Duodenal mucosa (tissue), 2 donors: ENCODE measurements around the gene C9orf72.
"Not testable (repeated sequence)": the region's sequence is repeated elsewhere in the genome, so short reads cannot be mapped to it uniquely, and the experiment has no call there.

Experiments used
- H3K27ac ChIP-seq: one replicate; pipeline ENCODE4 v1.7.0; 2013; ENCODE audit warnings: low read depth, low read length
- H3K27me3 ChIP-seq, 2 donors: one replicate each; pipeline ENCODE4 v1.7.0; 2013; ENCODE audit warnings: low read length in 2 of 2, control low read depth in 1 of 2; ENCODE audit not compliant: insufficient read depth in 2 of 2, control insufficient read depth in 1 of 2
- H3K36me3 ChIP-seq, 2 donors: one replicate each; pipeline ENCODE4 v1.7.0; 2013; ENCODE audit warnings: low read length in 2 of 2, control low read depth in 1 of 2; ENCODE audit not compliant: insufficient read depth in 2 of 2, control insufficient read depth in 1 of 2
- H3K4me1 ChIP-seq, 2 donors: one replicate each; pipeline ENCODE4 v1.7.0; 2013; ENCODE audit warnings: low read length in 2 of 2, control low read depth in 1 of 2; ENCODE audit not compliant: insufficient read depth in 2 of 2, control insufficient read depth in 1 of 2
- H3K4me3 ChIP-seq, 2 donors: one replicate each; pipeline ENCODE4 v1.7.0; 2013; ENCODE audit warnings: low read length in 2 of 2, low read depth in 1 of 2
- H3K9ac ChIP-seq, 2 donors: one replicate each; pipeline ENCODE4 v1.7.0; 2013; ENCODE audit warnings: low read length in 2 of 2, low read depth in 1 of 2
- H3K9me3 ChIP-seq, 2 donors: one replicate each; pipeline ENCODE4 v1.7.0; 2013; ENCODE audit warnings: low read length in 2 of 2, control low read depth in 1 of 2; ENCODE audit not compliant: control insufficient read depth in 1 of 2

C9orf72 gene

DNA sequence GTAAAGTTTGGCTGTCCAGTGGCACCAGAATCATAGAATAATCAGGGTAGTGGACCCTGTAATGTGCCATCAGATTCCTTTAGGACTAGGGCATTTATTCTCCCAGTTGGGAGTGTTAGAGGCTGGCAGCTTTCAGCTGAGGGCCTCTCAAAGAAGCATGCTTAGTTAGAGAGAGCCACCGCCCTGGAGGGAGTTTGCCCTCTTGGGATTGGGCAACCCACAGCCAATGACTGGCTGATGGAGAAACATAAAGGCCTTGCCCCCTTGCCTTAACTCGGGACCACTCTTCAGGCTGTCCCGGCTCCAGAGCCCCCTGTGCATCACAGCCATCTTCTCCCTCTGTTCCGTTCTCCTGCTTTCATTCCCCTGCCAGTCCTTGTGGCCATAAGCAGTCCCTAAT lies 69.7 kb downstream of the C9orf72 start:
- peaks cover 0 to 4% of the 10 kb centered on the region in 2 donors for H3K36me3 ChIP-seq
- no peaks in the 10 kb centered on the region for H3K9me3 ChIP-seq
- H3K9ac ChIP-seq, result no peak overlapping the region
- no peak overlapping the region for H3K27ac ChIP-seq
- H3K27me3 ChIP-seq, result no peaks in the 10 kb centered on the region
- no peaks in the 10 kb centered on the region for H3K4me1 ChIP-seq
- H3K4me3 ChIP-seq, result no peak overlapping the region

- H3K9me3 ChIP-seq, H3K9ac ChIP-seq, H3K36me3 ChIP-seq, H3K27me3 ChIP-seq, H3K4me3 ChIP-seq, H3K4me1 ChIP-seq, H3K27ac ChIP-seq: not testable (repeated sequence)
Measured at GRCh38 chr9:27500902-27501301, 72.4 kb downstream of the C9orf72 start.

GRCh38 chr9:27499451-27499850 lies 73.8 kb downstream of the C9orf72 start:
- H3K9ac ChIP-seq, result no peak overlapping the region
- H3K4me1 ChIP-seq, result peaks cover 0 to 14% of the 10 kb centered on the region in 2 donors
- no peak overlapping the region for H3K4me3 ChIP-seq
- no peaks in the 10 kb centered on the region for H3K9me3 ChIP-seq
- no peaks in the 10 kb centered on the region for H3K27me3 ChIP-seq
- H3K36me3 ChIP-seq, result no peaks in the 10 kb centered on the region
- H3K27ac ChIP-seq, result no peak overlapping the region

- Histone ChIP-seq H3K9ac (no peak overlapping the region), H3K27ac (no peak overlapping the region), H3K27me3 (no peaks in the 10 kb centered on the region), H3K9me3 (no peaks in the 10 kb centered on the region), H3K36me3 (no peaks in the 10 kb centered on the region), H3K4me1 (peaks cover 0 to 14% of the 10 kb centered on the region in 2 donors), H3K4me3 (no peak overlapping the region)
Measured at GRCh38 chr9:27497883-27498417, 75.3 kb downstream of the C9orf72 start.
